Hematopoietic multipotent progenitor cell treated with erythropoietin and hydrocortisone succinate and interleukin-3 and kit ligand, for 6 days (in vitro differentiated cells): ENCODE results near the gene SOX6.

Experiments
- DNase-seq: peaks from one replicate; pipeline ENCODE4 v3.0.0-alpha.2; 2015

SOX6 gene

GRCh38 chr11:16363706-16364105 is 7.4 kb upstream of the SOX6 start:
- peak; percentile 40 for DNase-seq

- DNase-seq, result no peak
Observed at GRCh38 chr11:16361108-16361865, 4.9 kb upstream of the SOX6 start.

GRCh38 chr11:16359369-16359768 is 3.0 kb upstream of the SOX6 start:
- DNase-seq, result no peak

- DNase-seq, result no peak
Observed at GRCh38 chr11:16358726-16359125, 2.4 kb upstream of the SOX6 start.

- DNase-seq, result no peak
Observed at GRCh38 chr11:16357775-16358174, 1.4 kb upstream of the SOX6 start.

- no peak for DNase-seq
Observed at GRCh38 chr11:16356761-16357393, 531 bp upstream of the SOX6 start.

- no peak for DNase-seq
Observed at GRCh38 chr11:16352707-16353106, 3.6 kb downstream of the SOX6 start.

- no peak for DNase-seq
Observed at GRCh38 chr11:16350125-16350524, 6.2 kb downstream of the SOX6 start.

- DNase-seq, result no peak
Observed at GRCh38 chr11:16347928-16348685, 8.2 kb downstream of the SOX6 start.

- no peak for DNase-seq
Observed at GRCh38 chr11:16346975-16347374, 9.4 kb downstream of the SOX6 start.

- DNase-seq, result no peak
Observed at GRCh38 chr11:16341853-16342252, 14.5 kb downstream of the SOX6 start.

GRCh38 chr11:16338393-16338792 is 18.0 kb downstream of the SOX6 start:
- peak; percentile 6 for DNase-seq

- DNase-seq, result peak; percentile 91
Observed at GRCh38 chr11:16337421-16338213, 18.7 kb downstream of the SOX6 start.

GRCh38 chr11:16336721-16337120 is 19.6 kb downstream of the SOX6 start:
- no peak for DNase-seq

- no peak for DNase-seq
Observed at GRCh38 chr11:16336204-16336603, 20.1 kb downstream of the SOX6 start.

GRCh38 chr11:16335236-16335962 is 20.9 kb downstream of the SOX6 start:
- no peak for DNase-seq

- no peak for DNase-seq
Observed at GRCh38 chr11:16326679-16327297, 29.6 kb downstream of the SOX6 start.

GRCh38 chr11:16322190-16322589 is 34.2 kb downstream of the SOX6 start:
- no peak for DNase-seq

GRCh38 chr11:16321148-16321547 is 35.2 kb downstream of the SOX6 start:
- no peak for DNase-seq

- DNase-seq, result no peak
Observed at GRCh38 chr11:16318320-16318719, 38.0 kb downstream of the SOX6 start.

- no peak for DNase-seq
Observed at GRCh38 chr11:16317712-16318111, 38.6 kb downstream of the SOX6 start.

GRCh38 chr11:16313846-16314245 is 42.5 kb downstream of the SOX6 start:
- DNase-seq, result no peak
